ENCODE data around the gene ARHGAP15.

Gene ARHGAP15

GRCh38 chr2:143356736-143357446, 227.7 kb downstream of the ARHGAP15 start:
- H3K79me2 ChIP-seq (ENCODE audit: control insufficient read depth, low read length), result no peaks in the 10 kb centered on the region
- H3K36me3 ChIP-seq (ENCODE audit: control insufficient read depth, low read length), result no peaks in the 10 kb centered on the region
- no peak overlapping the region for H3K4me2 ChIP-seq (ENCODE audit: low read length)
- no peaks in the 10 kb centered on the region for H3K27me3 ChIP-seq (ENCODE audit: control insufficient read depth, low read length)
- no peaks in the 10 kb centered on the region for H3K9me2 ChIP-seq (replicated peaks; ENCODE audit: control insufficient read depth, low read length)
- no peaks in the 10 kb centered on the region for H4K20me1 ChIP-seq (ENCODE audit: control insufficient read depth, insufficient read depth, low read depth, low read length)
- TF ChIP-seq EZH2phosphoT487 (IDR thresholded peaks at IDR 0.05; ENCODE audit: borderline replicate concordance, low read length), result no peak
- TF ChIP-seq CTCF (IDR thresholded peaks at IDR 0.05; ENCODE audit: low read depth, low read length, poor library complexity, severe bottlenecking), result no peak
- no peak overlapping the region for H3K27ac ChIP-seq (ENCODE audit: low read depth, low read length)
- H3K9me3 ChIP-seq (ENCODE audit: control insufficient read depth, insufficient read depth, low read length), result no peaks in the 10 kb centered on the region
- H3F3A ChIP-seq (ENCODE audit: control insufficient read depth, insufficient read depth), result no peaks in the 10 kb centered on the region
- no peaks in the 10 kb centered on the region for H3K4me1 ChIP-seq (ENCODE audit: control insufficient read depth, low read length)
- H3K4me3 ChIP-seq (ENCODE audit: low read length), result no peak overlapping the region

- no peaks in the 10 kb centered on the region for H4K20me1 ChIP-seq (ENCODE audit: control insufficient read depth, insufficient read depth, low read depth, low read length)
- no peaks in the 10 kb centered on the region for H3K9me2 ChIP-seq (replicated peaks; ENCODE audit: control insufficient read depth, low read length)
- no peak overlapping the region for H3K4me2 ChIP-seq (ENCODE audit: low read length)
- no peaks in the 10 kb centered on the region for H3K36me3 ChIP-seq (ENCODE audit: control insufficient read depth, low read length)
- no peak overlapping the region for H3K4me3 ChIP-seq (ENCODE audit: low read length)
- TF ChIP-seq CTCF (IDR thresholded peaks at IDR 0.05; ENCODE audit: low read depth, low read length, poor library complexity, severe bottlenecking) (no peak), EZH2phosphoT487 (IDR thresholded peaks at IDR 0.05; ENCODE audit: borderline replicate concordance, low read length) (no peak)
- no peaks in the 10 kb centered on the region for H3K9me3 ChIP-seq (ENCODE audit: control insufficient read depth, insufficient read depth, low read length)
- no peak overlapping the region for H3K27ac ChIP-seq (ENCODE audit: low read depth, low read length)
- no peaks in the 10 kb centered on the region for H3K79me2 ChIP-seq (ENCODE audit: control insufficient read depth, low read length)
- H3K4me1 ChIP-seq (ENCODE audit: control insufficient read depth, low read length), result no peaks in the 10 kb centered on the region
- H3K27me3 ChIP-seq (ENCODE audit: control insufficient read depth, low read length), result no peaks in the 10 kb centered on the region
- H3F3A ChIP-seq (ENCODE audit: control insufficient read depth, insufficient read depth), result no peaks in the 10 kb centered on the region
Observed at GRCh38 chr2:143357966-143358365, 228.7 kb downstream of the ARHGAP15 start.

GRCh38 chr2:143361346-143361745, 232.1 kb downstream of the ARHGAP15 start:
- H3K4me2 ChIP-seq (ENCODE audit: low read length), result no peak overlapping the region

More at GRCh38 chr2:143361346-143361745, 232.1 kb downstream of the ARHGAP15 start:
- Histone ChIP-seq H3K4me3 (ENCODE audit: low read length) (no peak overlapping the region), H4K20me1 (ENCODE audit: control insufficient read depth, insufficient read depth, low read depth, low read length) (no peaks in the 10 kb centered on the region), H3K4me1 (ENCODE audit: control insufficient read depth, low read length) (no peaks in the 10 kb centered on the region), H3K27ac (ENCODE audit: low read depth, low read length) (no peak overlapping the region), H3K27me3 (ENCODE audit: control insufficient read depth, low read length) (no peaks in the 10 kb centered on the region), H3K9me2 (replicated peaks; ENCODE audit: control insufficient read depth, low read length) (no peaks in the 10 kb centered on the region), H3K9me3 (ENCODE audit: control insufficient read depth, insufficient read depth, low read length) (no peaks in the 10 kb centered on the region), H3K36me3 (ENCODE audit: control insufficient read depth, low read length) (no peaks in the 10 kb centered on the region), H3F3A (ENCODE audit: control insufficient read depth, insufficient read depth) (no peaks in the 10 kb centered on the region), H3K79me2 (ENCODE audit: control insufficient read depth, low read length) (no peaks in the 10 kb centered on the region)
- TF ChIP-seq EZH2phosphoT487 (IDR thresholded peaks at IDR 0.05; ENCODE audit: borderline replicate concordance, low read length) (no peak), CTCF (IDR thresholded peaks at IDR 0.05; ENCODE audit: low read depth, low read length, poor library complexity, severe bottlenecking) (no peak)
